Peyer's patch (tissue), 4 donors: Measurements from ENCODE around the gene SYTL2. TPM values are rescaled to one million over a fixed set of nuclear protein-coding genes. Genes with fewer than 3 reads are reported as not detected.
A peak's percentile ranks its signal among the peaks of the same experiment; 100 is the strongest.

ENCODE experiments used
- DNase-seq, 3 donors: peaks; one replicate each; pipeline ENCODE4 v3.0.0-alpha.2; 2017 to 2019
- H3K27ac ChIP-seq, 4 donors: fragments of 200-600 bp; sonication (generic); one replicate each; pipeline ENCODE4 v1.5.1; 2016 to 2019
- H3K27me3 ChIP-seq, 2 donors: fragments of 200-600 bp; sonication (generic); one replicate each; pipeline ENCODE4 v1.5.1; 2019
- H3K36me3 ChIP-seq, 3 donors: fragments of 200-600 bp; sonication (generic); one replicate each; pipeline ENCODE4 v1.5.1; 2016 to 2019
- H3K4me1 ChIP-seq, 4 donors: fragments of 200-600 bp; sonication (generic); one replicate each; pipeline ENCODE4 v1.5.1; 2016 to 2019
- H3K4me3 ChIP-seq, 4 donors: fragments of 200-600 bp; sonication (generic); 1 replicate in 3 of 4; 2 replicates in 1 of 4; pipeline ENCODE4 v1.5.1; 2016 to 2019; ENCODE audit warnings: mild to moderate bottlenecking in 1 of 4
- H3K9me3 ChIP-seq, 4 donors: fragments of 200-600 bp; sonication (generic); one replicate each; pipeline ENCODE4 v1.5.1; 2016 to 2019; ENCODE audit warnings: mild to moderate bottlenecking in 1 of 4
- CTCF ChIP-seq, 6 experiments: fragments of 450-650 bp in 4 of 6; fragments of 200-600 bp in 2 of 6; sonication (generic) in 1 of 6; IDR thresholded peaks; one replicate each; pipeline ENCODE4 v1.5.1; 2017 to 2019; ENCODE audit warnings: antibody characterized with exemption in 6 of 6, mild to moderate bottlenecking in 3 of 6, moderate library complexity in 1 of 6
- POLR2A ChIP-seq, 2 donors: fragments of 450-650 bp; IDR thresholded peaks; one replicate each; pipeline ENCODE4 v1.5.1; 2017; ENCODE audit warnings: antibody characterized with exemption in 2 of 2, mild to moderate bottlenecking in 2 of 2, moderate library complexity in 2 of 2
- total RNA-seq, 4 donors: library from RNA; depleted of rRNA; stranded (reverse); fragments of >200 nt; gene quantifications; one replicate each; pipeline ENCODE4 v1.1.0, GENCODE V29; 2016

The SYTL2 gene
- total RNA-seq, 4 donors from 2014 or later: 96.6 to 211 (median 125) TPM

DNA sequence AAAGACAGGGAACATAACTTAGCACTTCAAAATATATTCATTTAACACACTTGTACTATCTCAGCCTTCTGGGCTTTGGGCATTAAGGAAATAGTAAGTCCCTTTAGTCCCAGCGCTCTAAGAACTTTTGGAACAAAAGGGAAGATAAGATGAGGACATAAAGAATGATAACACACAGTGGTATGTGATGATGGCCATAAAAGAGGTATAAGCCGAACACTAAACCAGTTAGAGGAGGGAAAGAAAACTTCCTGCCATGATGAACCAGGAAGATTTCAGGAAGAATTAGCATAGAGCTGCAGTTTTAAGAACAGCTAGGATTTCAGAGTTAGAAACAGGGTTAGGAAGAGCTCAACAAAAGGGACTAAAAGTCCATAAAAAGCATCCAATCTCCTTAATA, 11.8 kb downstream of the SYTL2 start:
- Histone ChIP-seq H3K4me3 (no peak overlapping the region), H3K36me3 (no peaks in the 10 kb centered on the region), H3K4me1 (peaks cover 0 to 28% (median 2%) of the 10 kb centered on the region in 4 donors), H3K27ac (peak overlapping the region in 2 of 4 donors; percentile 5 to 44), H3K9me3 (no peaks in the 10 kb centered on the region), H3K27me3 (no peaks in the 10 kb centered on the region)
- TF ChIP-seq CTCF (IDR thresholded peaks at IDR 0.05) (no peak), POLR2A (IDR thresholded peaks at IDR 0.05) (no peak)
- DNase-seq: no peak

DNA sequence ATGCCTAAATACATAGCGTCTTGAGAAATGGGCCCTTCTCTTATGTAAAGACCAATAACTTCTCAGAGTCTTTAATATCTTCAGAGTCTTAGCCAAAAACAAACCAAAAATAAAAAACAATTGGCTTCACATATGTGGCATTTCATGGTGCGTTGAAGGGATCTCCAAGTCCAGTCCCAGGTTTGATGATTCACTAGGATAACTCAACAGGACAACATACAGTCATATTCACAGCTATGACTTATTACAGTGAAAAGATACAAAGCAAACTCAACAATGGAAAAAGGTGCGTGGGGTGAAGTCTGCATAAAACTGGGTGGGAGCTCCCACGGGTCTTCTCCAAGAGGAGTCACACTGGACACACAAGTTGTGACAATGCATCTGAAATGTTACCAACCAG, 12.6 kb downstream of the SYTL2 start:
- no peak for TF ChIP-seq CTCF (IDR thresholded peaks at IDR 0.05)
- no peak for TF ChIP-seq POLR2A (IDR thresholded peaks at IDR 0.05)
- DNase-seq: no peak
- H3K4me3 ChIP-seq: no peak overlapping the region
- peaks cover 0 to 28% (median 2%) of the 10 kb centered on the region in 4 donors for H3K4me1 ChIP-seq
- no peaks in the 10 kb centered on the region for H3K9me3 ChIP-seq
- no peak overlapping the region for H3K27ac ChIP-seq
- H3K36me3 ChIP-seq: no peaks in the 10 kb centered on the region
- no peaks in the 10 kb centered on the region for H3K27me3 ChIP-seq

- H3K4me1 ChIP-seq: peaks cover 0 to 25% (median 2%) of the 10 kb centered on the region in 4 donors
- no peaks in the 10 kb centered on the region for H3K9me3 ChIP-seq
- TF ChIP-seq CTCF (IDR thresholded peaks at IDR 0.05) (no peak), POLR2A (IDR thresholded peaks at IDR 0.05) (no peak)
- no peak for DNase-seq
- H3K36me3 ChIP-seq: no peaks in the 10 kb centered on the region
- no peak overlapping the region for H3K27ac ChIP-seq
- H3K27me3 ChIP-seq: no peaks in the 10 kb centered on the region
- no peak overlapping the region for H3K4me3 ChIP-seq
Measured at GRCh38 chr11:85795712-85796487, 15.0 kb downstream of the SYTL2 start.

- TF ChIP-seq POLR2A (IDR thresholded peaks at IDR 0.05): no peak
- no peak for TF ChIP-seq CTCF (IDR thresholded peaks at IDR 0.05)
- Histone ChIP-seq H3K27me3 (no peaks in the 10 kb centered on the region), H3K27ac (no peak overlapping the region), H3K36me3 (no peaks in the 10 kb centered on the region), H3K4me1 (peaks cover 0 to 18% (median 0%) of the 10 kb centered on the region in 4 donors), H3K4me3 (no peak overlapping the region), H3K9me3 (no peaks in the 10 kb centered on the region)
- no peak for DNase-seq
Measured at GRCh38 chr11:85791409-85791990, 19.4 kb downstream of the SYTL2 start.

DNA sequence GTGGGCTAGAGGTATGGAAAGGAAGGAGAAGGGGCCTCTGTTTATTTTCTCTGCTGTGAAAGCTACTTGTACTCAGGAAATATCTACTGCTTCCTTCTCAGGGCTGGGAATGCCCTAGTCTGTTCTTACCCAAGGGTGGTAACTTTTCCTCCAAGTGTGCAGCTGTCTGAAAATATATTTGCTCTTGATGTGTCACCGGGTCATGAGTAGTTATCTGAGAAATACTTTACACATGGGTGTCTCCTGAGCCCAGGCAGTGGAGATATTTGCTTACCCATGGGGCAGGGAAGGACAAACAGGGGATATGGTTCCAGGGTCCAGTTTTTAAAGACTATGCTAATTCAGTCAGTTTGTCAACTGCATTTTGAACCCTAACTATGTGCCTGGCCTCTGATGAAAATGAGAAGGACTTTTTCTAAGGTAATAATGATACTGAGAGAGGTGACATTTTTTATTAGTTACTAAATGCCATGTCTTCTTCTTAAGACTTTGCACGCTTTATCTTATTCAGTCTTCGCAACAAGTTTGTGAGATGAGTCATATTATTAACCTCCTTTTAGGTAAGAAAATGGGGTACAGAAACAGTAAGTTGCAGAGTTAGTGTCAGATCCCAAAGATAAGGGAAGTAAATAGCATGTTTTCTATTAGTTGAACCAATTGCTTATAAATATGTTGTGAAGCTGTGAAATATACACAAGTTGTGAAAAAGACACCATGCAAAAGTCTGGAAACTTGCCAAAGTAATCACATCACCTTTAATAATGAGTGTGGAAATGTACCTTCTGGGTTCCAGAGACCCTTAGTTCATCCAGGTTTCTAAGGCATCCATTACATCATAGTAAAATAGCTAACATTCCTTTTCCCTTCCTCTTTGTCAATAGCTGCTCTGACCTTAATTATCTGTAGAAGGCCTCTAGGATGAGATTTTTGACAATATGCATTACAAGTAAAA, 22.9 kb downstream of the SYTL2 start:
- H3K4me1 ChIP-seq: peaks cover 0 to 18% (median 0%) of the 10 kb centered on the region in 4 donors
- no peak overlapping the region for H3K4me3 ChIP-seq
- H3K36me3 ChIP-seq: no peaks in the 10 kb centered on the region
- no peaks in the 10 kb centered on the region for H3K9me3 ChIP-seq
- peak in 1 of 3 donors; percentile 59 for DNase-seq
- H3K27ac ChIP-seq: peak overlapping the region in 2 of 4 donors; percentile 56 to 63
- TF ChIP-seq CTCF (IDR thresholded peaks at IDR 0.05) (no peak), POLR2A (IDR thresholded peaks at IDR 0.05) (no peak)
- no peaks in the 10 kb centered on the region for H3K27me3 ChIP-seq
